GM18502 (cell line): ENCODE results near the gene STK31.
"Not testable (repeated sequence)": the region's sequence is repeated elsewhere in the genome, so short reads cannot be mapped to it uniquely, and the experiment has no call there.

Experiments used
- ATAC-seq: cut with Tn5 transposase; IDR thresholded peaks from one replicate; pipeline ENCODE4 v1.9.1; 2021; ENCODE audit warnings: mild to moderate bottlenecking; ENCODE audit not compliant: unreplicated experiment, poor library complexity

The STK31 gene

DNA sequence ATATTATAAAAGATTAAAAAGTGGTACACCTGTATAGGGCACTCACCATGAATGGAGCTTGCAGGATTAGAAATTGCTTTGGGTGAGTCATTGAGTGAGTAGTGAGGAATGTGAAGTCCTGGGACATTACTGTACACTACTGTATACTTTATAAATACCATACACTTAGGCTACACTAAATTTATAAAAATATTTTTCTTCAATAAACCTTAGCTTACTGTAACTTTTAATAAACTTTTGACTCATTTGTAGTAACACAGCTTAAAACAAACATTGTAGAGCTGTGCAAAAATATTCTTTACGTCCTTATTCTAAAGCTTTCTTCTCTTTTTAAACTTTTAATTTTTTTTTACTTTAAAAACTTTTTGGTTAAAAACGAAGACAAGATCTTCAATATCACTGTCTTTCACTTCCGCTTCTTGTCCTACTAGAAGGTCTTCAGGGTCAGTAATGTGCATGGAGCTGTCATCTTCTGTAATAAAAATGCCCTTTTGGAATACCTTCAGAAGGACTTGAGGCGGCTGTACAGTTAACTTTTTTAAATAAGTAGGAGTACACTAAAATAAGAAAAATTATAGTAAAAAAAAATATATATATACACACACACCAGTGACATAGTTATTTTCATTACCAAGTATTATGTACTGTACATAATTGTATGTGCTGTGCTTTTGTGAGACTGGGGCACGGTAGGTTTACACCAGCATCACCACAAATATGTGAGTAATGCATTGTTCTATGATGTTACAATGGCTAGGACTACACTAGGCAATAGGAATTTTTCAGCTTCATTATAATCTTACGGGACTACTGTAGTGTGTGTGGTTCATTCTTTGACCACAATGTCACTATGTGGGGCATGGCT, 3.5 kb downstream of the STK31 start:
- no peak for ATAC-seq

DNA sequence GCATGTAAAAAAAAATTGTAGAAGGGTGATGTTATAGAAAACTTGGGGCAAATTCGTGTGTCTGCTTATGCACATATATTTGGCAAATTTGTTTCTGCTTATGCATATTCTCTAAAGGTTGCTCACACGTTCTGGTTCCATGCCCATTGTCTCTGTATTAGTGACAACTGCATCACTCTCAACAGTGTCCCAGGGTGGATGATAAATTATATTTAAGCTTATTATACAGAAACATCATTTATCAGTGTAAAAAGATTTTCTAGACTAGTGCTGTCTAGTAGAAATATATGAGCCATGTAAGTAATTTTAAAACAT, 4.1 kb downstream of the STK31 start:
- no peak for ATAC-seq

DNA sequence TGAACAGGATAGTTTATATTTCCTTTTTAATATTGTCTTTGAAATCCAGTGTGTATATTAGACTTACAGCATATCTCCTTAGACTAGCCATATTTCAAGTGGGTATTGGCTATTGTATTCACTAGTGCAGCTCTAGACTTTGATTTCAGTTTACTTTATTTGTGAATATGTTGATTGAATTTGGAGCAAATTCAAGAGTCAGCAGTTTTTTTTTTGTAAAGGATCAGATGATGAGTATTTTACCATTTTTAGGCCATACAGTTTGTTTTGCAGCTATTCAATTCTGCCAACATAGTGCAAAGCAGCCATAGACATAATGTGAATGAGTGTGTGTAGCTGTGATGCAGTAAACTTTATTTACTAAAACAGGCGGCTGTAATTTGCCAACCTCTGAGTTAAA, 4.6 kb downstream of the STK31 start:
- no peak for ATAC-seq

DNA sequence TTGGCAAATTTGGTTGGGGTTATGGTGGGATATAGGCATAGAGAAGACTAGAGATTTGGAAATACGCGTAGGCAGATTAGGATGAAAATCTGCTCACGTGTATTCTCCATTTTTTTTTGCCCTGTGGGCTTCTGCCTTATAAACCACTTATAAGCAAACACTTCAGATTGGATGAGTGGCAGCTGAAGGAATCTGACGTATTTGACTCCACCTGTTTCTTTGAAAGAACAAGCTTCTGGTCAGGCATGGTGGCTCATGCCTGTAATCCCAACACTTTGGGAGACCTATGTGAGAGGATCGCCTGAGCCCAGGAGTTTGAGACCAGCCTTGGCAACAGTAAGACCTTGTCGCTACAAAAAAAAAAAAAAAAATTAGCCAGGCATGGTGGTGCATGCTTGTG, 5.1 kb downstream of the STK31 start:
- no peak for ATAC-seq

DNA sequence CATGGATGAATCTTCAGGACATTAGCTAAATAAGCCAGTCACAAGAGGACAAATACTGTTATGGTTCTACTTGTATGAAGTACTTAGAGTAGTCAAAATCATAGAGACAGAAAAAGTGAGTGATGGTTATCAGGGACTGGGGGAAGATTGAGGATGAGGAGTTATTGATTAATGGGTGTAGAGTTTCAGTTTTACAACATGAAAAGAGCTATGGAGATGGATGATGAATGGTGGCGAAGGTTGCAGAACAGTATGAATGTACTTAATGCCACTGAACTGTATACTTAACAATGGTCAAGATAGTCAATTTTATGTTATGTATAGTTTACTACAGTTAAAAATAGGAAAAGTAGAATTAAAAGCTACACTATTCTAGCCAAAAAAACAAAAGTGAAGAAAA, 7.8 kb downstream of the STK31 start:
- ATAC-seq: no peak

DNA sequence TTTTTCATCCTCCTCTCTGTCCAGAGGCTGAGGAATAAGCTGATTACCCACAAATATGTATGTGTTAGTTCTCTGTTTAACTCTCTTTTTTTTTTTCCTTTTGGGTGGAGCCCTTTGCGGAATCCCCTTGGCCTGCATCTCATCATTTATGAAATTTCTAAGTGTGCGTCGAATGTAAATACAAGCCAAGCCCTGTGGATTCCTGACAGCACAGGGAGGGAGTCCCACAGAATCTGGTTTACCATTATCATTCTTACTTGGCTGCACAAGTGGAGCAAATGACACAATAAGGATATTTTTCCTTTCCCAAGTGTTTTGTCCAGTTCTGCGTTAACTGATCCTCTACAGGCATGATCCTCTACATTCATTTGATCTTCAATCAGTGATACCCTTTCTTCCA, 11.4 kb downstream of the STK31 start:
- no peak for ATAC-seq

DNA sequence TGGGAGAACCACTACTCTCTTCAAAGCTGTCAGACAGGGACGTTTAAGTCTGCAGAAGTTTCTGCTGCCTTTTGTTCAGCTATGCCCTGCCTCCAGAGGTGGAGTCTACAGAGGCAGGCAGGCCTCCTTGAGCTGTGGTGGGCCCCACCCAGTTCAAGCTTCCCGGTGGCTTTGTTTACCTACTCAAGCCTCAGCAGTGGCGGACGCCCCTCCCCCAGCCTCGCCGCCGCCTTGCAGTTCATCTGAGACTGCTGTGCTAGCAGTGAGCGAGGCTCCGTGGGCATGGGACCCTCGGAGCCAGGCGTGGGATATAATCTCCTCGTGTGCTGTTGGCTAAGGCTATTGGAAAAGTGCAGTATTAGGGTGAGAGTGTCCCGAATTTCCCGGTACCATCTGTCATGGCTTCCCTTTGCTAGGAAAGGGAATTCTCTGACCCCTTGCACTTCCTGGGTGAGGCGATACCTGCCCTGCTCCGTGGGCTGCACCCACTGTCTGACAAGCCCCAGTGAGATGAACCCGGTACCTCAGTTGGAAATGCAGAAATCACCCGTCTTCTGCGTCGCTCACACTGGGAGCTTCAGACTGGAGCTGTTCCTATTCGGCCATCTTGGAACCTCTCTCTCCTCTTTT, 12.7 kb downstream of the STK31 start:
- not testable (repeated sequence) for ATAC-seq

DNA sequence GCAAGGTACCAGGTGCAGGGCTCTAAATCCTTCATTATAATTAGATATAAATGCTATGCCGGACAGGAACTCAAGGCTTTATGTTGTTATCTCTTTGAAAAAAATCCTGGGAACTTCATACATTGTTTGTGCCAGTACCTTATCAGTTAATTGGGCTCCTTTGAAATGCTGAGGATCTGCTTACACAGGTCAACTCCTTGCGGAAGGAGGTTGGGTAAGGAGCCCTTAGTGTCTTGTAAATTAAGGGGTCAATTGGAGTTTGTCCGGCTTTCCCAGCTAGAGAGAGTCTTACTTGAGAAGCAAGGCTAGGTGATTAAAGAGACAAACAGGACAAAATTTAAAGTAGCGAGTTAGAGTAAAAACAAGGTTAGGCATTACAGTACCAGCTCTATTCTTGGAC, 14.1 kb downstream of the STK31 start:
- ATAC-seq: not testable (repeated sequence)

DNA sequence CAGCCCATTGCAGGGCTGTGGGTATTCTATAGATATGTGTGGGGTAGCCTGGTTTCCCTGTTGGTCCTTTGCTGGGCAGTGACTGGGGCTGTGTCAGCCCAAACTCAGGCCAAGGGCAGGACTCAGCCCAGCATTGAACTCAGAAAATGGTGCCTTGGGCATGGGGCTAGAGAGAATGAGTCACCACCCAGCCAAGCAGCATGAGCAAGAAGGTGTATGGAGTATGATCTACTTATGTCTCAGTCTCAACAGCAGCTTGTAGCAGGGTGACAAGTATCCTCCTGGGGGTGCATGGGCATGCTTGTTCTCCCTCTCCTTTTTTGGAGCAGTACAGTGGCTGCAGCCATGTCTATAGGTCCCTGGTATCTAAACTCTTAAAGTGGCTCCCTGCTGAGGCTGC, 32.0 kb downstream of the STK31 start:
- ATAC-seq: no peak

DNA sequence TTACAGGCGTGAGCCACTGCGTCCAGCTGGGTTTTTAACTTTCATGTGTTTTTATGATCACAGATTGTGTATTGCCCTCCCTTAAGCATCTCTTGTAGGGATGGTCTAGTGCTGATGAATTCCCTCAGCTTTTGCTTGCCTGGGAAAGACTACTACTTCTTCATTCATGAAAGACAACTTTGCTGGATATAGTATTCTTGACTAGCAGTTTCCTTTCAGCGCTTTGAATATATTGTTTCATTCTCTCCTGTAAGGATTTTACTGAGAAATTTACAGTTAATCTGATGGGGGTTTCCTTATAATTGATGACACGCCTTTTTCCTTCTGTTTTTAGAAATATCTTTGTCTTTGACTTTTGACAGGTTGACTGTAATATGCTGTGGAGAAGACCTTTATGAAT, 33.2 kb downstream of the STK31 start:
- no peak for ATAC-seq

DNA sequence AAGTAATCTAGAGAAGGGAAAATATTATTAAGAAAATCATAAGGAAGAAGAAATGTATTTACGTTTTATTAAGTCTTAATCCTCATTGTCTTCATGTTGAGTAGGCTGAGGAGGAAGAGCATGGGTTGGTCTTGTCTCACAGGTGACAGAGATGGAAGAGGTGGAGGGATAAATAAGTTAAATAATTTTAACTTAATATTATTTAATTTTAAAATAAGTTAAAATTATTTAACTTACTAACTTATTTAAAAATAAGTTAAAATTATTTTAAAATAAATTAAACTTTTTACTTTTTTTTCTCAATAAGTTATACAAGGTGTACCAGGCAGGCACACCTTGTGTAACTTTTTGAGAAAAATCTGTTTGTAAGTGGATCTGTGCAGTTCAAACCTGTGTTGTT, 36.6 kb downstream of the STK31 start:
- ATAC-seq: no peak

DNA sequence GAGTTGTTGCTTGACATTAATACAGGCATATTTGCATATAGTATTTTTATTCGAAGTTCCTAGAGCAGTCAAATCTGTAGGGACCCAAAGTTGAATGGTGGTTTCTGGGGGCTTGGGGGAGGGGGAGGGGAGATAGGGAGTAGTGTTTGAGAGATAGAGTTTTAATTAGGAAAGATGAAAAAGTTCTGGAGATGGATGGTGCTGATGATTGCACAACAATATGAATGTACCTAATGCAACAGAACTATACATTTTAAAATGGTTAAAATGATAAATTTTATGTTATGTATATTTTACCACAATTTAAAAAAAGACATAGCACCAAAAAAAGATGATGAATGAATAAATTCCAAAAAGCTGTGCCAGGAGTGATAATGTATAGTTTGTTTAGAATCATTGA, 41.8 kb downstream of the STK31 start:
- no peak for ATAC-seq

DNA sequence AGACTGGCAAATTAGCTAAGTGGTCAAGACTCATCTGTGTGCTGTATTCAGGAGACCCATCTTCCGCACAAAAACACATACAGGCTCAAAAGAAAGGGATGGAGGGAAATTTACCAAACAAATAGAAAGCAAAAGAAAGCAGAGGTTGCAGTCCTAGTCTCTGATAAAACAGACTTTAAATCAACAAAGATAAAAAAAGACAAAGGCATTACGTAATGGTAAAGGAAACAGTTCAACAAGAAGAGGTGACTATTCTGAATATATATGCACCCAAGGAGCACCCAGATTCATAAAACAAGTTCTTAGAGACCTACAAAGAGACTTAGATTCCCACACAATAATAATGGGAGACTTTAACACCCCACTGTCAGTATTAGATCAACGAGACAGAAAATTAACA, 48.8 kb downstream of the STK31 start:
- ATAC-seq: not testable (repeated sequence)

DNA sequence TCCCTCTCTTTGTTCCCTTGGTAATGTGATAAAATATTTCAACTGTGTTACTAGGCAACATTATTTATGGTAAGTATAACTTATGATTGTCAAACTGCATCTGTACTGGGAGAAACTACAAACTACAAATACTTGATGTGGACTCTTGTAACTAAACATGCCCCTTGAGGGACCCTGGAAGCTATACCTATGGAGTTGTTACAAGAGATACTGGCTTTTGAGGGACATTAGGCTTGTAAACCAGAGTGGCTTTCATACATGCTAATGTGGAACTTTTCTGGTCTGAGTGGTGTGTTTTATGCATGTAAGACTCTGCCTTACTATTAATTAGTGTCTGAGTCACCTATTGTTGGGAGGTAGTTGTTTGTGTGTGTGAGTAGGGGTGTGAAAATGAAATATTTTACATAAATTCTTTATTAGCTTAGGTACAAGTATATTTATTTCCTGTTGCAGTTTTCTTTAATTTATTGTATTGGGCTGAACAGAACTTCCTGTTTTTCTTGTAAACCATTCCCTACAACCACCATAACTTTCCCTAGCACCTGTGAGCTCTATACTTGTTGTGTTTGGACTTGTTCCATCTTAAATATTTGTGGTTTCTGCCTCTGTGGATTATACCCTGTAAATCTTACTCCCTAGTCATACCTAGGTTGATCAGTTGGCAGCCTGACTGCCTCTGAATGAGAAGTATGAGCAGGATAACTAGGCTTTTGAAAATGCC, 49.8 kb downstream of the STK31 start:
- ATAC-seq: no peak

DNA sequence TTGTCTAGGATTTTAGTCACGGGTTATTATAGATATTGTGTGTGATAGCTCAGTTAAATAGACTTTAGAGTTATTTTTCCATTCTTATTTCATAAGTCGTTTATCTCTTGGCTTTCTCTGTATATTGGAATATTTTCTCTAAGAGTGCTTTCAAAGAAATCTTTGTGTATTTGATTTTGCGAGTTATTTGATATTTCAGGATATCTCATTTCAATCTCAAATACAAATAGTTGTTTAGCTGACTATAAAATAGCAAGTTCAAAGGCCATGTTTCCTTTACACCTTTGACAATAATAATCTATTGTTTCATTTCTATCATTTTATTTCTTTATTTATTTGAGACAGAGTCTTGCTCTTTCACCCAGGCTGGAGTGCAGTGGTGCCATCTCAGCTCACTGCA, 55.9 kb downstream of the STK31 start:
- no peak for ATAC-seq

DNA sequence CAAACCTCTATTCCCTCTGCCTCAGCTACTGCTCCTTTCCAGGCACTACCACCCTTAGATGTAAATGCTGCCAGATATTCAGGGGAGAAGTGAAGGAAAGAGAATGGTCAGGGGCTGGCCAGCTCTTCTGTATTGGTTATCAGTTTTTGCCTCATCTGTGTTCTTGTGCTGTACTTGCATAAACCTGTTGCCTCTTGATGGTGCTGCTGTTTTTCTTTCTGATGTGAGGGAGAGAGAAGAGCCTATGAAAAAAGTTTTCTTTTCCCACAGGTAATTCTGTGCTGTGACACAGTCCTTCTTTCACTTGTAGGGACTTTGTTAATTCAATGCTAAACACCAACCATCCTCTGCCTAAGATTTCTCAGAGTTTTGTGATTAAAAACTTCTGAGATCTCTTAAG, 57.5 kb downstream of the STK31 start:
- no peak for ATAC-seq

DNA sequence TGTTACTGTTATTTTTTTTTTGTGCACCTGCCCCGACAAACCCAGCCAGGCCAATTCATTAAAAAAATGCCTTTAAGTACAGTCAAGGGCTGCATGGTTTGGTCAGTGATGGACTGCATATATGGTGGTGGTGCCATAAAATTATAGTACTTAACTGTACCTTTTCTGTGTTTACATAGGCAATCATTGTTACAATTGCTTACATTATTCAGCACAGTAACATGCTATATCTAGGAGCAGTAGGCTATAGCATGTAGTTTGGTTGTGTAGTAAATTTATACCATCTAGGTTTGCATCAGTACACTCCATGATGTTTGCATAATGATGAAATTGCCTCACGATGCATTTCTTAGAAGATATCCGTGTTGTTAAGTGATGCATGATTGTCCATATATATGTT, 58.0 kb downstream of the STK31 start:
- no peak for ATAC-seq

DNA sequence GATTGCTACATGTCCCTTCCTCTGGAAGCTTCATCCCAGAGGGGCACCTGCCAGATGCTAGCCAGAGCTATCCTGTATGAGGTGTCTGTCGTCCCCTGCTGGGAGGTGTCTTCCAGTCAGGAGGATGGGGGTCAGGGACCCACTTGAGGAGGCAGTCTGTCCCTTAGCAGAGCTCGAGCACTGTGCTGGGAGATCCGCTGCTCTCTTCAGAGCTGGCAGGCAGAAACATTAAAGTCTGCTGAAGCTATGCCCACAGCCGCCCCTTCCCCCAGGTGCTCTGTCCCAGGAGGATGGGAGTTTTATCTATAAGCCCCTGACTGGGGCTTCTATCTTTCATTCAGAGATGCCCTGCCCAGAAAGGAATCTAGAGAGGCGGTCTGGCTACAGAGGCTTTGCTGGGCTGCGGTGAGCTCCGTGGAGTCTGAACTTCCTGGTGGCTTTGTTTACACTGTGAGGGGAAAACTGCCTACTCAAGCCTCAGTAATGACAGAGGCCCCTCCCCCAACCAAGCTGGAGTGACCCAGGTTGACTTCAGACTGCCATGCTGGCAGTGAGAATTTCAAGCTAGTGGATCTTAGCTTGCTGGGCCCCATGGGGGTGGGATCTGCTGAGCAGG, 69.3 kb downstream of the STK31 start:
- not testable (repeated sequence) for ATAC-seq

DNA sequence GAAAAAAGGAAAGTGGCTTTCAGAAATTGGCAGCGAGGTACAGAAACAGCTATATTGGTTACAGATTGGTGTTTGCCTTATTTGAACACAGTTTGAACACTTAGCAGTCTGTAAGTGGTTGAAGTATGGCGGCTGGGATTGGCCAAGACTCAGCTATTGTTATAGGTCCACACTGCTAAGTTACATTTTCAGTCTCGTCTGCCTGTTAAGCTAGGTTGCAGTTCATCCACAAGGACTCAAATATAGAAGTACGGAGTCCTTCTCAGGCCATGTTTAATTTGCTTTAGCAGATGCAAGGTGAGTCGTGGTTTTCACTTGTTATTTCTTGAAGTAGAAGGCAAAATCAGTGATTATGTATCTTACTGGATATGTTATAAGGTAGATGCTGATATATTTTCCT, 73.1 kb downstream of the STK31 start:
- ATAC-seq: no peak

DNA sequence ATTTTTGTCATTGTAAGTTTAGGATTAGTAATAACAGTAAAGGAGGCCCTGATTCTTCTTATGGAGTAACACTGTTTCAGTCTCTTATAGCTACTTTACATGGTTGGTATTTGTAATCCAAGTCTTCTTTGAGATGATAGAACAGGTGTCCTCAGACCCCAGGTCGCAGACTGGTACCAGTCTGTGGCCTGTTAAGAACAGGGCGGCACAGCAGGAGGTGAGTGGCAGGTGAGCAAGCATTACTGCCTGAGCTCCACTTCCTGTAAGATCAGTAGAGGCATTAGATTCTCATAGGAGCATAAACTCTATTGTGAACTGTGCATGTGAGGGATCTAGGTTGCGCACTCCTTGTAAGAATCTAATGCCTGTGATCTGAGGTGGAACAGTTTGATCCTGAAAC, 77.3 kb downstream of the STK31 start:
- no peak for ATAC-seq

DNA sequence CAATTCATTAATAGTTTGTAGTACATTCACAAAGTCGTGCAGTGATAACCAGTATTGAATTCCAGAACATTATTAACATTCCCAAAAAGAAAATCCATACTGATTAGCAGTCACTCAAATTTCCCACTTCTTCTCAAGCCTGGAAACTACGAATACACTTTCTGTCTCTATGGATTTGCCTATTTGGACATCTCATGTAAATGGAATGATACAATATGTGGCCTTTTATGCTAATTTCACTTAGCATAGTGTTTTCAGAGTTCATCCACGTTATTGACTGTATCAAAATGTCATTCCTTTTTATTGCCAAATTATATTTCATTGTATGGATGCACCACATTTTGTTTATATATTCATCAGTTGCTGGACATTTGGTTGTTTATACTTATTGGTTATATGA, 78.8 kb downstream of the STK31 start:
- ATAC-seq: no peak
